HepG2 (cell line): Measurements from ENCODE around the gene NPFFR1. TPM values are rescaled to one million over a fixed set of nuclear protein-coding genes. Genes with fewer than 3 reads are reported as not detected.

Experiments
- ATAC-seq: fragments of 200-7000 bp; cut with Tn5 transposase; 3 replicates; pipeline ENCODE4 v1.9.1; 2020; ENCODE audit warnings: mild to moderate bottlenecking, moderate library complexity
- Bru-seq: library from RNA; stranded (reverse); fragments of 400-500 nt; gene quantifications from one replicate; lab custom pipeline; 2021; lab: Mats Ljungman, UMichigan
- BruChase-seq, 2 experiments: library from RNA; stranded (reverse); fragments of 400-500 nt; gene quantifications; one replicate each; lab custom pipeline; 2021; lab: Mats Ljungman, UMichigan
- BruUV-seq: library from RNA; stranded (reverse); fragments of 400-500 nt; replicated peaks from 2 replicates; lab custom pipeline; 2021; lab: Mats Ljungman, UMichigan
- CTCF ChIA-PET: fragments of 300-600 bp; formaldehyde crosslinking; extraction: SDS; loops from one replicate; lab custom pipeline; 2021; ENCODE audit warnings: low total read pairs, inconsistent platforms, low intra/inter-chr PET ratio; lab: Yijun Ruan, JAX
- POLR2A ChIA-PET: fragments of 350-600 bp; sonication (Branson Sonifier 250); formaldehyde crosslinking; loops from one replicate; lab custom pipeline; 2020; ENCODE audit warnings: antibody characterized with exemption, inconsistent platforms; lab: Yijun Ruan, JAX
- DNase-seq: peaks from one replicate; pipeline ENCODE4 v3.0.0-alpha.2; 2015; ENCODE audit warnings: low spot score
- FAIRE-seq: peaks from 3 replicates; lab custom pipeline; 2011; peaks lifted over from hg19 to GRCh38; lab: Jason Lieb, UNC
- H2AFZ ChIP-seq: one replicate; pipeline ENCODE4 v1.6.1; 2011; ENCODE audit warnings: low read length, inconsistent platforms
- H3K27ac ChIP-seq: fragments of 300-600 bp; 3 replicates; pipeline ENCODE4 v1.8.0; 2011; ENCODE audit warnings: mixed run types, mild to moderate bottlenecking, mixed read lengths, low read length, inconsistent platforms; ENCODE audit not compliant: insufficient read depth; ENCODE audit errors: extremely low read length
- H3K27me3 ChIP-seq, 2 experiments: fragments of 200-600 bp in 1 of 2; 2 replicates in 1 of 2; 3 replicates in 1 of 2; pipeline versions ENCODE4 v1.6.0 to v1.8.0; 2011; ENCODE audit warnings: low read length in 2 of 2, mild to moderate bottlenecking in 2 of 2, moderate library complexity in 2 of 2, inconsistent platforms in 1 of 2; ENCODE audit not compliant: insufficient read depth in 2 of 2, control insufficient read depth in 1 of 2
- H3K36me3 ChIP-seq, 2 experiments: fragments of 200-600 bp in 1 of 2; replicated peaks in 1 of 2; 2 replicates in 1 of 2; 3 replicates in 1 of 2; pipeline versions ENCODE4 v1.5.1 to v1.8.0; 2011; ENCODE audit warnings: low read length in 2 of 2, inconsistent platforms in 1 of 2; ENCODE audit not compliant: insufficient read depth in 2 of 2, control insufficient read depth in 1 of 2
- H3K4me1 ChIP-seq: 2 replicates; pipeline ENCODE4 v1.5.1; 2012; ENCODE audit warnings: low read length, inconsistent platforms; ENCODE audit not compliant: insufficient read depth
- H3K4me2 ChIP-seq: 2 replicates; pipeline ENCODE4 v1.6.0; 2011; ENCODE audit warnings: low read depth, low read length, inconsistent platforms
- H3K4me3 ChIP-seq, 3 experiments: fragments of 200-600 bp in 1 of 3; sonication (generic), shearing (Covaris generic) in 1 of 3; replicated peaks in 1 of 3; 2 replicates each; pipeline ENCODE4 v1.5.1; 2011 to 2016; ENCODE audit warnings: low read length in 3 of 3, inconsistent platforms in 2 of 3, low read depth in 2 of 3, mild to moderate bottlenecking in 2 of 3, control low read depth in 1 of 3, mixed read lengths in 1 of 3; ENCODE audit not compliant: insufficient read depth in 1 of 3
- H3K79me2 ChIP-seq: one replicate; pipeline ENCODE4 v1.6.1; 2011; ENCODE audit warnings: low read length, inconsistent platforms; ENCODE audit not compliant: insufficient read depth
- H3K9ac ChIP-seq: 2 replicates; pipeline ENCODE4 v1.6.0; 2011; ENCODE audit warnings: mild to moderate bottlenecking, low read depth, low read length, inconsistent platforms; ENCODE audit not compliant: insufficient read depth
- H3K9me3 ChIP-seq: 2 replicates; pipeline ENCODE4 v1.5.1; 2012; ENCODE audit warnings: mild to moderate bottlenecking, low read length
- H4K20me1 ChIP-seq: 2 replicates; pipeline ENCODE4 v1.6.0; 2011; ENCODE audit warnings: inconsistent platforms, mild to moderate bottlenecking, low read length, moderate library complexity; ENCODE audit not compliant: insufficient read depth
- HDAC1 ChIP-seq: sonication (generic); formaldehyde crosslinking; IDR thresholded peaks from 2 replicates; pipeline ENCODE4 v1.5.1; 2020; ENCODE audit warnings: mild to moderate bottlenecking, missing genetic modification reagents
- HMG20A ChIP-seq: IDR thresholded peaks from 2 replicates; pipeline ENCODE4 v1.6.1; 2016; ENCODE audit warnings: borderline replicate concordance
- MTF1 ChIP-seq: sonication (generic); formaldehyde crosslinking; IDR thresholded peaks from 2 replicates; pipeline ENCODE4 v1.5.0; 2020; ENCODE audit warnings: missing genetic modification reagents
- MXI1 ChIP-seq: IDR thresholded peaks from 3 replicates; pipeline ENCODE4 v1.6.1; 2012; ENCODE audit warnings: low read depth, low read length, inconsistent platforms, borderline replicate concordance
- RAD21 ChIP-seq: fragments of 450-650 bp; formaldehyde crosslinking; IDR thresholded peaks from 2 replicates; pipeline ENCODE4 v1.5.0; 2020; ENCODE audit warnings: mild to moderate bottlenecking
- ZKSCAN8 ChIP-seq: IDR thresholded peaks from 2 replicates; pipeline ENCODE4 v1.6.1; 2016; ENCODE audit warnings: borderline replicate concordance, missing genetic modification reagents, missing compliant biosample characterization
- ZNF441 ChIP-seq: sonication (generic); formaldehyde crosslinking; IDR thresholded peaks from 2 replicates; pipeline ENCODE4 v1.7.0; 2021; ENCODE audit warnings: missing genetic modification reagents, borderline replicate concordance
- ZNF747 ChIP-seq: sonication (generic); formaldehyde crosslinking; IDR thresholded peaks from 2 replicates; pipeline ENCODE4 v1.8.1; 2023; ENCODE audit warnings: missing genetic modification reagents, mild to moderate bottlenecking, borderline replicate concordance
- WGBS: methylation state at CpG from one replicate; pipeline ENCODE4 v1.1.6; 2017; ENCODE audit warnings: low lambda C conversion rate; 5-methylcytosine and 5-hydroxymethylcytosine counted together
- in situ Hi-C: cut with HindIII; loops from 2 replicates; pipeline ENCODE4 v1.10.0; 2017; ENCODE audit warnings: low pct_unique_long_range_greater_than_20kb; ENCODE audit not compliant: extremely low pct_ligation_motif_present
- intact Hi-C: fragments of 100-400 bp; cut with micrococcal nuclease; formaldehyde crosslinking; loops from one replicate; pipeline ENCODE4 v1.10.0; 2022; ENCODE audit not compliant: unreplicated experiment
- long read RNA-seq, 2 experiments: library from RNA in 1 of 2; library from polyadenylated mRNA in 1 of 2; stranded (forward) in 1 of 2; unstranded in 1 of 2; transcript quantifications; one replicate each; pipeline ENCODE4 v2.0.0, GENCODE V29; 2019 to 2022
- polyA minus RNA-seq, 3 experiments: library from RNA; depleted of rRNA, polyadenylated mRNA; stranded (reverse); fragments of >200 nt; gene quantifications; 2 replicates each; pipeline ENCODE4 v1.2.3, GENCODE V29; 2011; ENCODE audit warnings: low replicate concordance in 1 of 3
- polyA plus RNA-seq, 8 experiments: library from polyadenylated mRNA; depleted of rRNA in 3 of 8; stranded (reverse) in 7 of 8; unstranded in 1 of 8; fragments of >200 nt; fragmentation: Illumina TruSeq in 4 of 8; extraction: Trizol in 4 of 8; gene quantifications; 2 replicates each; pipeline versions ENCODE4 v1.2.1 to v1.2.3, GENCODE V29; 2011 to 2016; ENCODE audit warnings: low read depth in 4 of 8, missing spikeins in 1 of 8, mixed read lengths in 1 of 8; ENCODE audit not compliant: insufficient read depth in 1 of 8
- total RNA-seq, 5 experiments: library from RNA; depleted of rRNA; stranded (reverse); fragments of >200 nt; fragmentation: Illumina TruSeq; extraction: Trizol; gene quantifications; 2 replicates each; pipeline ENCODE4 v1.2.3, GENCODE V29; 2016; ENCODE audit warnings: low read depth in 1 of 5
- TF ChIP-seq, protein P1 (sequence below): sonication (generic); formaldehyde crosslinking; IDR thresholded peaks from 2 replicates; pipeline ENCODE4 v1.5.0; 2020; ENCODE audit warnings: mild to moderate bottlenecking, missing genetic modification reagents, moderate library complexity
- TF ChIP-seq, protein P2 (sequence below): sonication (generic); formaldehyde crosslinking; IDR thresholded peaks from 2 replicates; pipeline ENCODE4 v1.5.1; 2020; ENCODE audit warnings: missing genetic modification reagents, mild to moderate bottlenecking, borderline replicate concordance

Gene NPFFR1, protein sequence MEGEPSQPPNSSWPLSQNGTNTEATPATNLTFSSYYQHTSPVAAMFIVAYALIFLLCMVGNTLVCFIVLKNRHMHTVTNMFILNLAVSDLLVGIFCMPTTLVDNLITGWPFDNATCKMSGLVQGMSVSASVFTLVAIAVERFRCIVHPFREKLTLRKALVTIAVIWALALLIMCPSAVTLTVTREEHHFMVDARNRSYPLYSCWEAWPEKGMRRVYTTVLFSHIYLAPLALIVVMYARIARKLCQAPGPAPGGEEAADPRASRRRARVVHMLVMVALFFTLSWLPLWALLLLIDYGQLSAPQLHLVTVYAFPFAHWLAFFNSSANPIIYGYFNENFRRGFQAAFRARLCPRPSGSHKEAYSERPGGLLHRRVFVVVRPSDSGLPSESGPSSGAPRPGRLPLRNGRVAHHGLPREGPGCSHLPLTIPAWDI
- under 0.01 TPM in 1 of 2 replicates, not detected in the other for total RNA-seq (2016; rRNA removed; fragmentation: Illumina TruSeq; extraction: Trizol)
- total RNA-seq (2016; cell fraction: cytosol; rRNA removed; fragmentation: Illumina TruSeq; extraction: Trizol; ENCODE audit: low read depth), result under 0.01 TPM in 1 of 2 replicates, not detected in the other
- total RNA-seq (2016; cell fraction: insoluble cytoplasmic fraction; rRNA removed; fragmentation: Illumina TruSeq; extraction: Trizol), result 0.02 TPM in 1 of 2 replicates, not detected in the other
- not detected in 2 replicates for total RNA-seq (2016; cell fraction: membrane; rRNA removed; fragmentation: Illumina TruSeq; extraction: Trizol)
- total RNA-seq (2016; cell fraction: nucleus; rRNA removed; fragmentation: Illumina TruSeq; extraction: Trizol), result not detected in 2 replicates
- not detected in 2 replicates for polyA plus RNA-seq (2011; rRNA removed)
- not detected in 2 replicates for polyA plus RNA-seq (2011; cell fraction: cytosol; rRNA removed)
- polyA plus RNA-seq (2011; cell fraction: nucleus; rRNA removed), result 0.02 TPM in 1 of 2 replicates, not detected in the other
- not detected in 2 replicates for polyA plus RNA-seq (2012)
- 0.01 and 0.02 TPM in 2 replicates for polyA plus RNA-seq (2016; cell fraction: cytosol; fragmentation: Illumina TruSeq; extraction: Trizol; ENCODE audit: low read depth)
- polyA plus RNA-seq (2016; cell fraction: insoluble cytoplasmic fraction; fragmentation: Illumina TruSeq; extraction: Trizol; ENCODE audit: low read depth), result not detected in 2 replicates
- not detected in 2 replicates for polyA plus RNA-seq (2016; cell fraction: membrane; fragmentation: Illumina TruSeq; extraction: Trizol; ENCODE audit: low read depth)
- not detected in 2 replicates for polyA plus RNA-seq (2016; cell fraction: nucleus; fragmentation: Illumina TruSeq; extraction: Trizol; ENCODE audit: insufficient read depth, low read depth)
- polyA minus RNA-seq (2011; rRNA and poly(A)+ RNA removed; ENCODE audit: low replicate concordance), result not detected in 2 replicates
- not detected in 2 replicates for polyA minus RNA-seq (2011; cell fraction: cytosol; rRNA and poly(A)+ RNA removed)
- under 0.01 TPM in 1 of 2 replicates, not detected in the other for polyA minus RNA-seq (2011; cell fraction: nucleus; rRNA and poly(A)+ RNA removed)
- percentile 7 among the genes with signal in this experiment for Bru-seq, nascent RNA
- BruChase-seq, experiment 1, labeled RNA remaining after a 6-hour chase, result percentile 3 among the genes with signal in this experiment
- percentile 3 among the genes with signal in this experiment for BruChase-seq, experiment 2, labeled RNA remaining after a 2-hour chase
- long read RNA-seq, experiment 1, result 0 reads
- long read RNA-seq, experiment 2, result 0 reads

DNA sequence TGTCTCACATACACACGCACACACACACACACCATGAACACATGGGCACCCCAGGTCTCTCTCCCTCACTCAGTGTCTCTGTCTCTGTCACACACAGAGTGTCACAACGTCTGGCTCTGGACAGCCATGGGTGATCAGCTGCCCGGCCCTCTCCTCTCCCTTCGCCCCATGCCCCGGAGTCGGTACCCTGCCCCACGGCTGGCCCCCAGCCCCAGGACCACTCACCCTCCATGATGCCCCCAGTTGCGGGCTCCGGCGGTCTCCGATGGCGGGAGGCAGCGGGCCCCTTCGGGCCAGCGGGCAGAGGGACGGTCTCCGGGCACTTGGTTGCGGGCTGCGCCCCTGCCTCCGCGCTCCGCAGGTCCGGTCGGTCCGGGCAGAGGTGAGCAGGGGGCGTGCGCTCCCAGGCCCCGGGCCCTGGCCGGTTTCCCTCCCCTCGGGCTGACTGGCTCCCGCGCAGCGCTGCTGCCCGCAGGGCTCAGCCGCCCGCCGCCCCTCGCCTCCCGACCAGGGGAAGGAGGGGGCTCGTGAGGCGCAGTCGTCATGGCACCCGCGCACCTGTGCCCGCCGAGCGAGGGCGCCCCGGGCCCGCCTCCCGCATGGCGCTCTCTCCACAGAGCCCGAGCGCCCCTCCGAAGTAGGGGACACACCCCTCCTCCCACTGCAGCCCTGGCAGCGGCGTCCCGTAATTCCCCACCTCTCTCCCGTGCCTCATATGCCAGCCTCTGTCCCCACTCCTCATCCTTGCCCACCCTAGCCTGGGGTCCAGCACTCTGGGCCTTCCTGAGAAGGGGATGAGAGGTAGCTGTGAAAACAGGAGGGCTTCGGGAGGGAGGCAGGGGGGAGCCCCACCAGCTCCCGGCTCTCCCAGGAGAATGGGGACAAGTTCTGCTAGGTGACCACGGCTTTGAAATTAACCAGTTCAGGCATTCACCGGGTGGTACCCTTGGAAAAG is at the start of gene NPFFR1:
TSS of gene NPFFR1 (minus strand) at position 560 of the 955 bp plus-strand sequence. CDS start at position 232, 328 bp downstream.
- no peak within 1 kb of the TSS for H2AFZ ChIP-seq
- no peaks in the 10 kb centered on the region for H3K9me3 ChIP-seq
- CTCF ChIA-PET, result no interaction called here
- ATAC-seq (peak; percentile 82), FAIRE-seq (no peak), DNase-seq (no peak)
- in situ Hi-C loops, result no loop called here
- H3K4me1 ChIP-seq, result peaks cover 6% of the 10 kb centered on the region; the same call in 1 of the 2 replicates
- peak within 1 kb of the TSS; percentile 90 for H3K4me2 ChIP-seq
- no peaks in the 10 kb centered on the region for H4K20me1 ChIP-seq
- intact Hi-C loops, result loop anchor here (5.0 kb wide), 1 partner anchor 79 kb away; no protein-coding TSS in a partner anchor
- H3K4me3 ChIP-seq, result peak within 1 kb of the TSS; percentile 42 to 69 (median 44); a peak in 4 of 6 replicates
- WGBS, result 16% methylated on average over 20 of the region's 63 CpGs
- H3K36me3 ChIP-seq, result no peaks in the 10 kb centered on the region
- H3K79me2 ChIP-seq, result no peaks in the 10 kb centered on the region
- no peak within 1 kb of the TSS for H3K9ac ChIP-seq
- POLR2A ChIA-PET, result no interaction called here
- BruUV-seq, result no TSS peak
- no peak within 1 kb of the TSS for H3K27ac ChIP-seq
- H3K27me3 ChIP-seq, result peaks cover 7 to 47% of the 10 kb centered on the region in 2 experiments; a peak in 4 of 5 replicates
- TF ChIP-seq, protein P1, sequence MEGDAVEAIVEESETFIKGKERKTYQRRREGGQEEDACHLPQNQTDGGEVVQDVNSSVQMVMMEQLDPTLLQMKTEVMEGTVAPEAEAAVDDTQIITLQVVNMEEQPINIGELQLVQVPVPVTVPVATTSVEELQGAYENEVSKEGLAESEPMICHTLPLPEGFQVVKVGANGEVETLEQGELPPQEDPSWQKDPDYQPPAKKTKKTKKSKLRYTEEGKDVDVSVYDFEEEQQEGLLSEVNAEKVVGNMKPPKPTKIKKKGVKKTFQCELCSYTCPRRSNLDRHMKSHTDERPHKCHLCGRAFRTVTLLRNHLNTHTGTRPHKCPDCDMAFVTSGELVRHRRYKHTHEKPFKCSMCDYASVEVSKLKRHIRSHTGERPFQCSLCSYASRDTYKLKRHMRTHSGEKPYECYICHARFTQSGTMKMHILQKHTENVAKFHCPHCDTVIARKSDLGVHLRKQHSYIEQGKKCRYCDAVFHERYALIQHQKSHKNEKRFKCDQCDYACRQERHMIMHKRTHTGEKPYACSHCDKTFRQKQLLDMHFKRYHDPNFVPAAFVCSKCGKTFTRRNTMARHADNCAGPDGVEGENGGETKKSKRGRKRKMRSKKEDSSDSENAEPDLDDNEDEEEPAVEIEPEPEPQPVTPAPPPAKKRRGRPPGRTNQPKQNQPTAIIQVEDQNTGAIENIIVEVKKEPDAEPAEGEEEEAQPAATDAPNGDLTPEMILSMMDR (CRISPR knock-in tag), result peak; percentile 70
- TF ChIP-seq, protein P2, sequence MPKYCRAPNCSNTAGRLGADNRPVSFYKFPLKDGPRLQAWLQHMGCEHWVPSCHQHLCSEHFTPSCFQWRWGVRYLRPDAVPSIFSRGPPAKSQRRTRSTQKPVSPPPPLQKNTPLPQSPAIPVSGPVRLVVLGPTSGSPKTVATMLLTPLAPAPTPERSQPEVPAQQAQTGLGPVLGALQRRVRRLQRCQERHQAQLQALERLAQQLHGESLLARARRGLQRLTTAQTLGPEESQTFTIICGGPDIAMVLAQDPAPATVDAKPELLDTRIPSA (CRISPR knock-in tag), result no peak
- TF ChIP-seq ZNF747 (no peak), MTF1 (no peak), HMG20A (no peak), RAD21 (CRISPR knock-in tag) (peak; percentile 32), ZNF441 (CRISPR knock-in tag) (no peak), ZKSCAN8 (CRISPR knock-in tag) (no peak), MXI1 (no peak), HDAC1 (CRISPR knock-in tag) (0 out of 2 replicates have a peak, but pooled peaks have one; percentile 4)
